GM12878 (cell line): ENCODE results near the gene MGLL. TPM values are rescaled to one million over a fixed set of nuclear protein-coding genes. Genes with fewer than 3 reads are reported as not detected.

ENCODE experiments used
- ATF7 ChIP-seq: fragments of 450-650 bp; IDR thresholded peaks from 2 replicates; pipeline ENCODE4 v1.6.1; 2016; ENCODE audit warnings: low read depth, mild to moderate bottlenecking
- BCL11A ChIP-seq: IDR thresholded peaks from 2 replicates; pipeline ENCODE4 v1.6.1; 2011; ENCODE audit warnings: low read depth, low read length
- BRCA1 ChIP-seq: IDR thresholded peaks from 2 replicates; pipeline ENCODE4 v1.6.1; 2011; ENCODE audit warnings: low read depth, low read length, improper control_type of control experiment
- CHD2 ChIP-seq: IDR thresholded peaks from 2 replicates; pipeline ENCODE4 v1.6.1; 2011; ENCODE audit warnings: low read depth, low read length, improper control_type of control experiment, borderline replicate concordance
- DPF2 ChIP-seq: fragments of 450-650 bp; IDR thresholded peaks from 2 replicates; pipeline ENCODE4 v1.6.1; 2017; ENCODE audit warnings: mild to moderate bottlenecking
- EED ChIP-seq: sonication (generic); IDR thresholded peaks from 2 replicates; pipeline ENCODE4 v1.6.1; 2016; ENCODE audit warnings: antibody characterized with exemption, low read depth
- ETV6 ChIP-seq, 2 experiments: fragments of 450-650 bp in 1 of 2; IDR thresholded peaks in 1 of 2; conservative IDR thresholded peaks in 1 of 2; 2 replicates each; pipeline ENCODE4 v1.6.1; 2014; ENCODE audit warnings: antibody characterized with exemption in 1 of 2, borderline replicate concordance in 1 of 2, low read depth in 1 of 2, mild to moderate bottlenecking in 1 of 2, moderate library complexity in 1 of 2
- JUND ChIP-seq: IDR thresholded peaks from 2 replicates; pipeline ENCODE4 v1.6.1; 2012; ENCODE audit warnings: low read depth, mild to moderate bottlenecking, low read length, improper control_type of control experiment, moderate library complexity
- LARP7 ChIP-seq: fragments of 450-650 bp; IDR thresholded peaks from 2 replicates; pipeline ENCODE4 v1.6.1; 2017; ENCODE audit warnings: mild to moderate bottlenecking
- MYB ChIP-seq: fragments of 150-350 bp; IDR thresholded peaks from 2 replicates; pipeline ENCODE4 v1.6.1; 2014; ENCODE audit warnings: mild to moderate bottlenecking, low read depth, low read length, borderline replicate concordance
- NFYA ChIP-seq: IDR thresholded peaks from 2 replicates; pipeline ENCODE4 v1.6.1; 2011; ENCODE audit warnings: low read depth, mild to moderate bottlenecking, low read length, improper control_type of control experiment, borderline replicate concordance
- NFYB ChIP-seq: IDR thresholded peaks from 2 replicates; pipeline ENCODE4 v1.6.1; 2011; ENCODE audit warnings: low read depth, mild to moderate bottlenecking, low read length, improper control_type of control experiment, moderate library complexity; ENCODE audit not compliant: insufficient read depth
- NR2C1 ChIP-seq: fragments of 450-650 bp; IDR thresholded peaks from 2 replicates; pipeline ENCODE4 v1.6.1; 2017; ENCODE audit warnings: antibody characterized with exemption, mild to moderate bottlenecking, moderate library complexity
- POLR2AphosphoS2 ChIP-seq: IDR thresholded peaks from 2 replicates; pipeline ENCODE4 v1.6.1; 2011; ENCODE audit warnings: low read depth, mild to moderate bottlenecking, low read length, improper control_type of control experiment, moderate library complexity
- POLR2AphosphoS5 ChIP-seq: IDR thresholded peaks from 2 replicates; pipeline ENCODE4 v1.6.1; 2011; ENCODE audit warnings: mild to moderate bottlenecking, low read length, inconsistent platforms
- RAD21 ChIP-seq: IDR thresholded peaks from 2 replicates; pipeline ENCODE4 v1.6.1; 2011; ENCODE audit warnings: mild to moderate bottlenecking, low read depth, low read length, moderate library complexity; ENCODE audit not compliant: insufficient read depth
- RAD51 ChIP-seq: fragments of 450-650 bp; IDR thresholded peaks from 2 replicates; pipeline ENCODE4 v1.6.1; 2016; ENCODE audit warnings: moderate library complexity, mild to moderate bottlenecking, inconsistent platforms
- RELA ChIP-seq: fragments of 450-650 bp; IDR thresholded peaks from 2 replicates; pipeline ENCODE4 v1.8.0; 2014; ENCODE audit warnings: borderline replicate concordance; ENCODE audit not compliant: partially characterized antibody
- SMAD1 ChIP-seq: fragments of 450-650 bp; IDR thresholded peaks from 2 replicates; pipeline ENCODE4 v1.6.1; 2018; ENCODE audit warnings: mild to moderate bottlenecking, low read depth; ENCODE audit not compliant: partially characterized antibody
- SUPT20H ChIP-seq: IDR thresholded peaks from 2 replicates; pipeline ENCODE4 v1.6.1; 2011; ENCODE audit warnings: low read depth, mild to moderate bottlenecking, low read length, moderate library complexity, borderline replicate concordance; ENCODE audit not compliant: control insufficient read depth
- TBL1XR1 ChIP-seq: IDR thresholded peaks from 2 replicates; pipeline ENCODE4 v1.6.1; 2012; ENCODE audit warnings: low read depth, low read length, improper control_type of control experiment
- TCF7 ChIP-seq: IDR thresholded peaks from 2 replicates; pipeline ENCODE4 v1.6.1; 2014; ENCODE audit warnings: antibody characterized with exemption, borderline replicate concordance
- ZNF207 ChIP-seq: fragments of 450-650 bp; IDR thresholded peaks from 2 replicates; pipeline ENCODE4 v1.6.1; 2014; ENCODE audit warnings: antibody characterized with exemption, mild to moderate bottlenecking, borderline replicate concordance
- ZNF622 ChIP-seq: fragments of 450-650 bp; IDR thresholded peaks from 2 replicates; pipeline ENCODE4 v1.6.1; 2017; ENCODE audit warnings: mild to moderate bottlenecking, inconsistent platforms
- ZNF687 ChIP-seq: fragments of 450-650 bp; IDR thresholded peaks from 2 replicates; pipeline ENCODE4 v1.6.1; 2017; ENCODE audit warnings: mild to moderate bottlenecking, moderate library complexity
- polyA plus RNA-seq, 11 experiments: library from polyadenylated mRNA; depleted of rRNA in 4 of 11; unstranded in 6 of 11; stranded (reverse) in 5 of 11; fragments of >200 nt; fragmentation: Nextera tagmentation in 4 of 11; fragmentation: Illumina TruSeq in 1 of 11; extraction: Ambion mirVana in 4 of 11; extraction: Trizol in 1 of 11; gene quantifications; 1 replicate in 1 of 11; 2 replicates in 10 of 11; pipeline versions ENCODE4 v1.2.1 to v1.2.3, GENCODE V29; 2011 to 2016; ENCODE audit warnings: inconsistent platforms in 2 of 11, missing spikeins in 2 of 11, low read depth in 1 of 11
- total RNA-seq, 4 experiments: library from RNA; depleted of rRNA in 3 of 4; stranded (reverse); fragments of >200 nt in 3 of 4; fragmentation: Illumina TruSeq in 1 of 4; extraction: Trizol in 1 of 4; gene quantifications; 2 replicates each; pipeline versions ENCODE4 v1.2.1 to v1.2.3, GENCODE V29; 2013 to 2021
- TF ChIP-seq, protein P1 (sequence below): fragments of 450-650 bp; conservative IDR thresholded peaks from 2 replicates; pipeline ENCODE4 v1.6.1; 2017; ENCODE audit warnings: mild to moderate bottlenecking, moderate library complexity

The MGLL gene
- total and polyA plus RNA-seq, 10 of the 15 experiments (the other 5 are each of a cell fraction or from before 2014, with no cell fraction given), result 44.9 to 177 (median 72.9) TPM

- TF ChIP-seq CHD2, result no peak
- no peak for TF ChIP-seq ZNF207
- TF ChIP-seq SUPT20H, result no peak
- no peak for TF ChIP-seq BRCA1
- no peak for TF ChIP-seq JUND
- TF ChIP-seq RELA, result no peak
- TF ChIP-seq TCF7, result no peak
- no peak for TF ChIP-seq NFYB
- no peak for TF ChIP-seq POLR2AphosphoS2
- no peak for TF ChIP-seq NR2C1
- no peak for TF ChIP-seq LARP7
- no peak for TF ChIP-seq SMAD1
- TF ChIP-seq MYB, result no peak
- TF ChIP-seq NFYA, result no peak
- TF ChIP-seq DPF2, result peak; percentile 42
- TF ChIP-seq ETV6 (conservative IDR thresholded peaks at IDR 0.05 in 1 of 2, IDR thresholded peaks at IDR 0.05 in 1 of 2; ENCODE audit: borderline replicate concordance in 1 of 2, low read depth in 1 of 2), result no peak
- TF ChIP-seq, protein P1, sequence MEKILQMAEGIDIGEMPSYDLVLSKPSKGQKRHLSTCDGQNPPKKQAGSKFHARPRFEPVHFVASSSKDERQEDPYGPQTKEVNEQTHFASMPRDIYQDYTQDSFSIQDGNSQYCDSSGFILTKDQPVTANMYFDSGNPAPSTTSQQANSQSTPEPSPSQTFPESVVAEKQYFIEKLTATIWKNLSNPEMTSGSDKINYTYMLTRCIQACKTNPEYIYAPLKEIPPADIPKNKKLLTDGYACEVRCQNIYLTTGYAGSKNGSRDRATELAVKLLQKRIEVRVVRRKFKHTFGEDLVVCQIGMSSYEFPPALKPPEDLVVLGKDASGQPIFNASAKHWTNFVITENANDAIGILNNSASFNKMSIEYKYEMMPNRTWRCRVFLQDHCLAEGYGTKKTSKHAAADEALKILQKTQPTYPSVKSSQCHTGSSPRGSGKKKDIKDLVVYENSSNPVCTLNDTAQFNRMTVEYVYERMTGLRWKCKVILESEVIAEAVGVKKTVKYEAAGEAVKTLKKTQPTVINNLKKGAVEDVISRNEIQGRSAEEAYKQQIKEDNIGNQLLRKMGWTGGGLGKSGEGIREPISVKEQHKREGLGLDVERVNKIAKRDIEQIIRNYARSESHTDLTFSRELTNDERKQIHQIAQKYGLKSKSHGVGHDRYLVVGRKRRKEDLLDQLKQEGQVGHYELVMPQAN, result peak; percentile 35; the same call in 1 of the 2 replicates
- no peak for TF ChIP-seq BCL11A
- TF ChIP-seq POLR2AphosphoS5, result no peak
- TF ChIP-seq ZNF687, result peak; percentile 81
- no peak for TF ChIP-seq ZNF622
- no peak; the same call in 1 of the 2 replicates for TF ChIP-seq EED
- TF ChIP-seq RAD21, result 0 out of 2 replicates have a peak, but pooled peaks have one; percentile 9
- 0 out of 2 replicates have a peak, but pooled peaks have one; percentile 10 for TF ChIP-seq ATF7
- no peak for TF ChIP-seq RAD51
- TF ChIP-seq TBL1XR1, result no peak
Observed at GRCh38 chr3:127835993-127836882, 13.9 kb upstream of the MGLL start (continued).
